PFSK-1 (cell line): Measurements from ENCODE around the gene PPP1R9A.

Experiments used
- FOXP2 ChIP-seq: optimal IDR thresholded peaks from 2 replicates; pipeline ENCODE3; 2011; ENCODE audit warnings: borderline replicate concordance, control low read depth, inconsistent platforms; ENCODE audit not compliant: insufficient read depth; ENCODE audit errors: extremely low read length, extremely low read depth
- POLR2AphosphoS5 ChIP-seq: IDR thresholded peaks from 2 replicates; pipeline ENCODE4 v1.6.1; 2012; ENCODE audit warnings: low read depth, mild to moderate bottlenecking, control low read depth, low read length, moderate library complexity
- REST ChIP-seq, 2 experiments: IDR thresholded peaks; 2 replicates each; pipeline versions ENCODE4 v1.6.1 to v1.8.0; 2011 to 2012; ENCODE audit warnings: low read depth in 2 of 2, low read length in 2 of 2, control low read depth in 1 of 2, inconsistent platforms in 1 of 2, mild to moderate bottlenecking in 1 of 2, moderate library complexity in 1 of 2; ENCODE audit not compliant: insufficient read depth in 1 of 2
- SIN3A ChIP-seq: IDR thresholded peaks from 2 replicates; pipeline ENCODE4 v1.6.1; 2012; ENCODE audit warnings: mild to moderate bottlenecking, low read length, moderate library complexity, borderline replicate concordance; ENCODE audit not compliant: insufficient read depth
- TAF1 ChIP-seq: IDR thresholded peaks from 2 replicates; pipeline ENCODE4 v1.6.1; 2012; ENCODE audit warnings: low read length, control low read depth, borderline replicate concordance; ENCODE audit not compliant: insufficient read depth

Gene PPP1R9A

GRCh38 chr7:94875201-94875600 lies 32.2 kb upstream of the PPP1R9A start:
- TF ChIP-seq TAF1 (no peak), REST (IDR thresholded peaks at IDR 0.05; ENCODE audit: insufficient read depth in 1 of 2, low read depth in 2 of 2, low read length in 2 of 2) (no peak), POLR2AphosphoS5 (no peak)

GRCh38 chr7:94877731-94878670 lies 29.4 kb upstream of the PPP1R9A start:
- TF ChIP-seq POLR2AphosphoS5 (no peak), SIN3A (no peak), TAF1 (no peak), FOXP2 (no peak), REST (IDR thresholded peaks at IDR 0.05; ENCODE audit: insufficient read depth in 1 of 2, low read depth in 2 of 2, low read length in 2 of 2) (no peak)

GRCh38 chr7:94882891-94883290 lies 24.5 kb upstream of the PPP1R9A start:
- no peak for TF ChIP-seq TAF1
- no peak for TF ChIP-seq POLR2AphosphoS5
- no peak for TF ChIP-seq FOXP2
- no peak for TF ChIP-seq SIN3A
- no peak for TF ChIP-seq REST (IDR thresholded peaks at IDR 0.05; ENCODE audit: insufficient read depth in 1 of 2, low read depth in 2 of 2, low read length in 2 of 2)

GRCh38 chr7:94883616-94884015 lies 23.8 kb upstream of the PPP1R9A start:
- TF ChIP-seq REST (IDR thresholded peaks at IDR 0.05; ENCODE audit: insufficient read depth in 1 of 2, low read depth in 2 of 2, low read length in 2 of 2): no peak
- TF ChIP-seq TAF1: no peak
- no peak for TF ChIP-seq SIN3A
- no peak for TF ChIP-seq POLR2AphosphoS5
- TF ChIP-seq FOXP2: no peak
